Non-pigmented ciliary epithelial cell (primary cell): ENCODE measurements around the gene CCDC88C.
"Not testable (repeated sequence)": the region's sequence is repeated elsewhere in the genome, so short reads cannot be mapped to it uniquely, and the experiment has no call there.

ENCODE experiments used
- DNase-seq: peaks from one replicate; pipeline ENCODE4 v3.0.0-alpha.2; 2010; ENCODE audit warnings: low read depth

CCDC88C gene

DNA sequence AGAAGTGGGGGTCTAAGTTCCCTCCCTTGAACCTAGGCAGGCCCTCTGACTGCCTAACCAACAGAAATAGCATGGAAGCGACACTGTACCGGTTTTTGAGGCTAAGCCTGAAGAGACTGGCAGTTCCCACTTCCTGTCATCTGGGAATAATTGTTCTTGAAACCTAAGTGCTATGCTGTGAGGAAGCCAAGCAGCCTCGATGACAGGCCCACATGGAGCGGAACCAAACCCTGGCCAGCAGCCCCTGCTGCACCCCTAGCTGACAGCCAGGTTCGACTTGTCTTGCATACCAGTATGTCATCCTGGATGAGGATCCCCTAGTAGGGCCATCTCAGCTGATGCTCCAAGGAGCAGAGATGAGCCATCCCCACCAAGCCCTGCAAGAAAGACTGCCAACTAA lies 166.7 kb downstream of the CCDC88C start:
- no peak for DNase-seq

DNA sequence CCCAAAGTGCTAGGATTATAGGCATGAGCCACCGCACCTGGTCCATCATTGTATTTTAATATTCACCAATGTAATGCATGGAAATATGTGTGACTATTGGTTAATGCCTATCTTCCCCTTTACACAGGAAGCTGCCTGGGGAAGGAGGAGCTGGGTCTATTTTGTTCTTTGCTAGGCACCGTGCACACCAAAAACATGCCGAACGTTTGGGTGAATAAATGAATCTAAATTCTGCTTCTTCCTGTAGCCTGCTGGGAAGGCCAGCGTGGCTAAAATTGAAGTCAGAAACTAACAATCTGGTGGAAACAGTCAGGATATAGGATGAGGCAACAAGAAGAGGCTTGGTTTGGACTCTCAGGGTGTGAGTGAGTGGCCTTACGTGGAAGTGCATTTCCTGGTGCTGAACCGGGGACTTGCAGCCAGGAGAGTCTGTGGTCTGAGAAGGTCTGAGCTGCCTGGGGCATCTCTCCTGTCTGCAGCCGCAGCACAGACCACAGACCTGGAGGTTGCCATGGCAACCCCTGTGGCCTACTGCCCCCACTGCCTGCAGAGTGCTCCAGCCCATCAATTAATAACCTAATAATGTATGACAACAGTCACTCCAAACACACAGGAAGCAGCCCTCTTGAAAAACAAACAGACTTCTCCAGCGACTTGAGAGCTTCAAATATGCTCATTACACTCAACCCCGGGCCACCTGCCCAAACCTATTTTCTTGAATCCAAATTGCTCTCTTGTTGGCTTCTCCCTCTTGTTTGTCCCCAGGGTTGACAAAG lies 167.6 kb downstream of the CCDC88C start:
- DNase-seq, result no peak

- DNase-seq, result no peak
These were observed 171.4 kb downstream of the CCDC88C start for GRCh38 chr14:91246051-91246852.

DNA sequence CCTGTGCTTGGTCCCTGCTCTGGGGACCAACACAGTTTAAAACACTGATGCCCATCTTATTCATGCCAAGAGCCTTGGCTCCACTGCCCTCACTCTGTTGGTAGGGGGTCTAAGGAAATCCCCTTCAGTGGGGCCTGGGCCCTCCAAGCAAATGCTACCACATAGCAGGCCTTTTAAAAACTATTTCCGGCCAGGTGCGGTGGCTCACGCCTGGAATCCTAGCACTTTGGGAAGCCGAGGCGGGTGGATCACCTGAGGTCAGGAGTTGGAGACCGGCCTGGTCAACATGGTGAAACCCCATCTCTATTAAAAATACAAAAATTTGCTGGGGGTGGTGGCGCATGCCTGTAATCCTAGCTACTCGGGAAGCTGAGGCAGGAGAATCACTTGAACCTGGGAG lies 172.0 kb downstream of the CCDC88C start:
- DNase-seq, result not testable (repeated sequence)

DNA sequence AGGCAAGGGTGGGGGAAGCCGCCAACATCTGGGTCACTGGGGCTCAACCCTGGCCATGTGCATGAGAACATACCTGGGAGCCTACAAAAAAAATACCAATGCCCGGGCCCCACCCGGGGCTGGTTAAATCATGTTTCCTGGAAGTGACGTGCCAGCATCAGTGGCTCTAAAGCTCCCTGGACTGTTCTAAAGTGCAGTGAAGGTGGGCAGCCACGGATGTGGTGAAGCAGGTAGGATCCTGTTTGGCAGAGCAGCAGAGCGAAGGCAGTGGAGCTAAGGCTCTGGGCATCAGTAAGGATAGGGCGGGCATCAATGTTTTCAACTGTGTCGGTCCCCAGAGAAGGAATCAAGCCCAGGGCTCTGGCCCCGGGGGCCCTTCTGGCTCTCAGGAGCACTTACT lies 172.6 kb downstream of the CCDC88C start:
- no peak for DNase-seq

DNA sequence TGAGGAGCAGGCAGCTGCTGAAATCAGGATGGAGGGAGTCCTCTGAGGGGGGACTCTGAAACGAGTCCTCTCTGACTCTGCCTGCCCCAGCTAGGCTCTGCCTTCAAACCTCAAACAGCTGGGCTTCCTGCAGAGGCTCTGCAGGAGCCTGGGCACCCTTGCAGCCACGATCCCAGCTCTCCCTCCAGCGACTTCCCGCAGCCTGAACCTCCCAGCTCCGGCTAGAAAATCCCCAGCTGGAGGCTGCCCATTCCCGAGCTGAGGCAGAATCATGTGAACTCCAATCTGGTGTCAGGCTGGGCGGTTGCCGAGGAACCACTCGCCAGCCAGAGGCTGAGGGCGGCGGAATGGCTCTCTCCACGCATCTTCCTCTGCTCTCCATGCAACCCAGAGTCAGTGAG lies 173.1 kb downstream of the CCDC88C start, which contains the start of gene GPR68:
GPR68 (minus strand) TSS at position 204 of the 401 bp plus-strand sequence. CDS start 9,654 bp downstream, outside the sequence.
- no peak for DNase-seq

GRCh38 chr14:91243074-91243471 lies 174.5 kb downstream of the CCDC88C start:
- DNase-seq, result no peak

- DNase-seq, result no peak
These were observed 175.0 kb downstream of the CCDC88C start for GRCh38 chr14:91242635-91243034.

DNA sequence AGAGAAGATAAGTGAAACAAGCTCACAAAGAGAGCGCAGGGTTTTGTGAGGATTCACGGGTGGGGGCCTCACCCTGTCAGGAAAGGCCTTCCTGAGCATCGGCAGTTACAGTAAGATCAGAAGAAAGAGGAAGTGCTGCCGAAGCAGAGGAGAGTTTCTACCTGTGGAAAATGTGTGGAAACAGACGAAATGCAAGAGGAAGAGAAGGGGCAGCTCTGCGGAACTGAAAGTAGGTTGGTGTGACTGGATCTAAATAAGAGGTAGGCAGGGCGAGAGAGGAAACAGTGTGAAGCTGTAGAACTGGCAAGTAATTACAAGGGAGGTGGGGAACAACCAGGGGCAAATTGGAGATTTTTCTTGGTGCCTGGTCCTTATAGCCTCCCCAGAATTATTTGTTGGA lies 175.8 kb downstream of the CCDC88C start:
- no peak for DNase-seq

DNA sequence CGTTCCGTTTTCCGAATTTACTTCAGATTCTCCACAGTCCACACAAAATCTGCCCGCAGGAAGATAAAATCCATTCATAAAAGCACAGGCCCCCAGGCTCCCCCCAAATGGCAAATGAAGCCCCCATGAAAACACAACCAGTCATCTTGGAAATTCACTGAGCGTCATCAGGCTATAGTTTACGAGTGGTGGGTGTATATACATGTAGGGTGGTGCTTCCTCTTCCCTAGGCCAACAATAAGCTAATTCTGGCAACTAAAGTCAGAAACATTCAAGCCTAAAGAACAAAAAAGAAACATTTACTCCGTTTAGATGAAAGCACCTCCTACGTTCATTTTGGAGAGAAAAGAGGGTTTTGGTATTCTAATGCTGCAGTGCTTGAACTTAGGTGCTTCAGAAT lies 179.0 kb downstream of the CCDC88C start:
- no peak for DNase-seq

GRCh38 chr14:91238085-91238484 lies 179.5 kb downstream of the CCDC88C start:
- DNase-seq, result no peak

DNA sequence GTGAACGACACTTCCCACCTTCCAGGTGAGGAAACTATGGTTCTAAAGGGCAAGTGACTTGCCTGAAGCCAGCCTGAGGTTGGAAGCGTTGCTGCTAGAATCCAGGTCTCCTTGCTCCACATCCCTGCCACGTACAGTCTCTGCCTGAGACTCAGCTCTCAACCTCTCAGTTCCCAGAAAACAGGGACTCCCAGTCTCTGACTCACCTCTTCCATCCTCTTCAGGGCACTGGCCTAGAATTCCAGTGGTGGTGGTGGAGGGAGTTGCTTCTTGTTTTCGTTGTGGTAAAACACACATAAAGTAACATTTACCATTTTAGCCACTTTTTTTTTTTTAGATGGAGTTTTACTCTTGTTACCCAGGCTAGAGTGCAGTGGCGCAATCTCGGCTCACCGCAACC lies 180.4 kb downstream of the CCDC88C start:
- DNase-seq, result peak; percentile 71

- DNase-seq, result no peak
These were observed 181.8 kb downstream of the CCDC88C start for GRCh38 chr14:91235841-91236240.

GRCh38 chr14:91234791-91235114 lies 182.9 kb downstream of the CCDC88C start:
- no peak for DNase-seq

DNA sequence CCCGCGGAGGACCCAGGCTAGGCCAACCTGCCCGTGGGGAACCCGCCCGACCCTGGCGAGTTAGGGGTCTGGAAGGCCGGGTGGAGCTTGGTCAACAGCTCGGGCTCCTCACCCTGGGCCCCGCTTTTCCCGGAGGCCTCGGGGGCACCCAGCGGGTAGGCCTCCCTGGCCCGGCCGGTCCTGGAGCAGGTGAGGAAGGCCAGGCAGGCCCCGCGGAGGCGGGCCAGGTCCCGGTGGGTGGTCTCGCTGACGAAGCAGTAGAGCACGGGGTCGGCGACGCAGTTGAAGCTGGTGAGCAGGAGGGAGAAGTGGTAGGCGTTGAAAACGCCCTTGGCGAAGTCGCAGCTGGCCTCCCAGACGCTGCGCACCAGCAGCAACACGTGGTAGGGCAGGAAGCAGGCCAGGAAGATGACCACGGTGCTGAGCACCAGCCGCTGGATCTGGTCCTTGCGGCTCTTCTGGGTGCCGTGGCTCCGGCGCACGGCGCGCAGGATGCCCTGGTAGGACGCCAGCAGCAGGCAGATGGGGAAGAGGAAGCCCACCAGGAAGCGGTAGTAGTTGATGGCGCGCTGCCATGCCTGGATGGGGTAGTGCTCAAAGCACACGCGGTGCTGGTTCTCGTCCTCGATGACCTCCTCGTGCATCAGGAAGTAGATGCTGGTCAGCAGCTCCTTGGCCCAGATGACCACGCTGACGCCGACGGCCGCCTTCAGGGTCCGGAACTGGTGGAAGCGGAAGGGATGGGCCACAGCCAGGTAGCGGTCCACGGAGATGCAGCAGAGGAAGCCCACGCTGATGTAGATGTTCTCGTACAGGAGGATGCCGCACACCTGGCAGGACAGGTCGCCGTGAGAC lies 183.5 kb downstream of the CCDC88C start:
- no peak for DNase-seq

DNA sequence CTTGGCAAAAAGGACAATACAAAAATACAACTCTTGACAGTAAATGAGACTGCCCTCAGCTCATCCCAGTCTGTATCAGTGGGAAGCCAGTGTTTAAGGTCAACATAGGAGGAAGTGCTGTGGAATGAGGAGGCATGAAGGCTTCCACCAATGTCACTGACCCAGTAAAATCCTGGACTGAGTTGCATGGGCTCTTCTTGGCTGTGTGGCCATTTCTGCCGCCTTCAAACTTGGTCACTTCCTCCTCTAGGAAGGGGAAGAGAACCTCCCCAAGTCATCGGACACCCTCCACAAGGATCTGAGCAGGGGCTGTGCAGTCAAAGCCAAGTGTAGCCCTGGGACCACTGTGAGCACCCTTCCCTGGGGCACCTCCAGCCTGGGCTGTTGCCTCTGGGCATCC lies 185.0 kb downstream of the CCDC88C start:
- no peak for DNase-seq

GRCh38 chr14:91232052-91232451 lies 185.6 kb downstream of the CCDC88C start:
- no peak for DNase-seq

- no peak for DNase-seq
These were observed 186.2 kb downstream of the CCDC88C start for GRCh38 chr14:91231446-91231845.

- DNase-seq, result no peak
These were observed 187.1 kb downstream of the CCDC88C start for GRCh38 chr14:91230397-91231035.

DNA sequence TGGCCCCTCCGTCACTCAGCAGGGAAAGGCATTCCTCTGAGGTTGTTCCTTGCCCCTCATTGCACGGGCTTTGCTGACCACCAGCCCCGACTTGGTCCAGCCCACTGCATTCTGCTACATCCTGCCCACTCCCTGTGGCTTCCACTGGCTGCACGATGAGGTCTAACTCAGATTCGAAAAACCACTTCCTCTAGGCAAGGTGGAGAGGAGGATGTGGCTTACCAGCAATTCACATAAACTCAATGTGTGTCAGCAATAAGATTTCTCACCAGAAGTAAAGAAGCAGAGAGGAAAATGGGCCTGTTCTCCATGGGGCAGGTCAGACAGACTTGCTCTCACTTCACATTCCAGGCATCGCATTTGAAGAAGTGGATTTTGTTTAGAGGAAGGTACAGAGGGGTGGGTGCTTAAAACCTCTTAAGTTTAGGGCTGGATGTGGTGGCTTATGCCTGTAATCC lies 187.8 kb downstream of the CCDC88C start:
- DNase-seq, result peak; percentile 60

GRCh38 chr14:91229005-91229382 lies 188.6 kb downstream of the CCDC88C start:
- no peak for DNase-seq
